Activated CD8-positive, alpha-beta memory T cell treated with anti-CD3 and anti-CD28 coated beads, Interleukin-2, amount 50 U/mL, for 1 hour (primary cell): ENCODE measurements around the gene LPAR1.

Experiments used
- DNase-seq: peaks from one replicate; pipeline ENCODE4 v3.0.0-alpha.2; 2020; ENCODE audit errors: extremely low read depth

LPAR1 gene

DNA sequence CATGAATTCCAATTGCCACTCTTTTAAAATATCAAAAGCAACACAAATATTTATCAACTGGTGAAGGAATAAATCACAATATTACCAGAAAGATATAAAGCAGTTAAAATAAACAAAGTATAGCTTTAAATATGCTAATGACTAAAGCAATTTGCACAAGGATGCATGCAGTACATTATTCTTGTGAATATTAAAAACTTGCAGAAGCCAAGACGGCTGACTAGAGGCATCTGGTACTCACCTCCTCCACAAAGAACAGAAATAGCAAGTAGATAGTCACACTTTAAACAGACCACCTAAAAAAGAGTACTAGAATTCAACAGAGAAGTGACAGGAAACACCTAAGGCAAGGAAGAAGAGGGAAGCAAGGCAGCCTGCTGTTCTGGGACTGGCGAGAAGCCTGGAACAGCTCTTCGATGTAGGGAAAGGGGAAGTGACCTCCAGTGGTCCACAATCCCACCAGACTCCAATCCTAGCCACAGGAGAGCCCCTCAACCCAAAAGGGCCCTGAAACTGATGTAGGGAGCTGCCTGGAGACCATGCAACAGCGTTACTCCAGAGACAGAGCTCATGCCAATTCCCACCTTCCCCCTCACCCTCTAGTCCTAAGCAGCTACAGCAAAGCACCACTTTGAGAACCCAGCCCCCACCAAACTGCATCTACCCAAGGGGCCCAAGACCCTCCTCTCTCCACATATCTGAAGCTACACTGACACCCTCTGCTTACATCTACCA, 86.3 kb downstream of the LPAR1 start:
- DNase-seq, result no peak

DNA sequence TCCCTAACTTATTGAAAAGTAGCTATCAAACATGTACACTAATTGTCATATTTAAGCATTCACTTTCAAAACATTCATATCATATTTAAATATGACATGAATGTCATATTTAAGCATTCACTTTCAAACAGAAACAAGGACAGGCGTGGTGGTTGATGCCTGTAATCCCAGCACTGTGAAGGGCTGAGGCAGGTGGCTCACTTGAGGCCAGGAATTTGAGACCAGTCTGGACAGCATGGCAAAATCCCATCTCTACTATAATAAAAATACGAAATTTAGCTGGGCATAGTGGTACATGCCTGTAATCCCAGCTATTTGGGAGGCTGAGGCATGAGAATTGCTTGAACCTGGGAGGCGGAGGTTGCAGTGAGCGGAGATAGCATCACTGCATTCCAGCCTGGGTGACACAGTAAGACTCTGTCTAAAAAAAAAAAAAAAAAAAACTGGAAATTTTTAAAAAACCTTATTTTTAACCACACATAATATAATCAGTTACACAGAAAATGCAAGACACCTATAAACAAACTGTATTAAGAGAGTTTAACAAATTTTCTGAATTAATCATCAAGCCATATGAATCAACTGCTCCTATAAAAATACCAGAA, 88.1 kb downstream of the LPAR1 start:
- no peak for DNase-seq

DNA sequence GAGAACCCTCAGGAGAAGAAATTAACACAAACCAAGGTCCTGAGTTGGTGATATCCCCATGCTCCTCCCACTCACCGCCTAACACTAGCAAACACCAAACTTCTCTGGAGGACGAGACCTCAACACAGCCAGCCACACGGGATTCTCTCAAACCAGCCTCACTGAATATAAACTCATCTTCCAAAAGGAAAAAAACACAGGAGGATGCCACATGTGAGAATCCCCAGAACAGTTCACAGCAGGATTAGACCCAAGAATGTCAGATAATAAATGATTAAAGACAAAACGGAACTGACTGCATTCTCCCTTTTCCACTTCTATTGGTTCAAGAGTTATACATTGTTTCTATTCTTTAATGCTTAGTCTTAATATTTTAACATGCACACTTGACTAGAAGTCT, 89.2 kb downstream of the LPAR1 start:
- DNase-seq, result no peak

DNA sequence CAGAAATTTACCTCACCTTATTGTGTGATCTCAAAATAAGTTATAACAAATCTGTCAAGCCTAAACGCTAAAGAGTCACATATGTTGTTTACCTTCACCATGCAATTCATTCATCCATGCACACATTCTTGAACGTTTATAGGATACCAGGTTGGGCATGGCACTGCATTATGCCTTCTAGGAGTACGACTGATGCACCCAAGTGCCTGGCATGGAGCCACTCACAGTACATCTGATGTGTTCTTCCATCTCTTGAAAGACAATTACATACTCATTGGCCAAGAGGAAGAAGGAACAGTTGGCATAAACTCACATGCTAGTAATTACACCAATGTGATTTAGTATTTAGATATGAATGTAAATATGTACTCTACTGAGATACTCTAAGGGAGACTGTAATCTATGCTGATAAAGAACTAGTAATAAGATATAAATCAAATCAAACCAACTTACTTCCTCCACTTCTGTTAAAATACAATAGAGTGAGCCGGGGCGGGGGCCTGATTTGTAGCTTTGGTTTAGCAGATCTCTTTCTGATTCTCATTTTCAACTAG, 90.7 kb downstream of the LPAR1 start:
- no peak for DNase-seq

DNA sequence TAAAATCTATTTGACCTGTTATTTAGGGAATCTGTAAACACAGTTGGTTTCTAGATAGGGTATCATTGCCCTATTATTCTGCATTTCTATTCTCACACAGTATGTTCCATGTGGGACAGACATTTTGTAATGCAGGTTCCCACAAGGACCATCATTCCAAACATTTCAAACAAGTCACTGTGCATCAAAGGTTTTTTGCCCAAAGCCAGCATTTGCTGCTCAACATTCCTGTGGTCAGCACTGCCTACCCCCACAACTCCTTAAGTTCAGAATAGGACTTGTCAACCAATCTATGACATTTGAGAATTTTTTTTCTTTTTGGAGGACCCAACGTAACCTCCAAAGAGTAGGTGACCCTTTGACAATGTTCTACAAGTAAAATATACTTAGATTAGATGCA, 95.7 kb downstream of the LPAR1 start:
- DNase-seq, result no peak

DNA sequence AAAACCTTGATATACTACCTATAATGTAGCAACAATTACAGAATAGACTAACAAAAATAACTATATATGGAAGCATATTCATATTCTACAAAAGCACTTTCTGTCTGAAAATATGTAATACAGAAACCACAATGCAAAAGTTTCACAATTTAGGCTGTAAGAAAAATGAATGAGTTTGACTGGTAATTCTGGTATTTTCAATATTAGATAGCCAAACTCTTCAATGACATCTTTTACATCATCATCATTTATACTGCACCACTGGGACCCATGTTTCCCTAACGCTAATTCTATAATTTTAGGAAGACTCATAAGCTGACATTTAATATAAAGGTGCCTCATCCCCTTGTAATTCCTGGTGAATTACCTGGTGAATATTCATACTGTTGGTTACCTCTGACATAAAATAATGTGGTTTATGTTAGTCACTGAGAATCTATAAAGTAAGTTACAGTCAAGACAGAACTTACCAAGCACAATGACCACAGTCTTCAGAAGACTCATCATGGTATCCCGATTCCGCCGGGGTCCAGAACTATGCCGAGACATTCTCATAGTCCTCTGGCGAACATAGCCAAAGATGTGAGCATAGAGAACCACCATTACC, 97.2 kb downstream of the LPAR1 start:
- no peak for DNase-seq

DNA sequence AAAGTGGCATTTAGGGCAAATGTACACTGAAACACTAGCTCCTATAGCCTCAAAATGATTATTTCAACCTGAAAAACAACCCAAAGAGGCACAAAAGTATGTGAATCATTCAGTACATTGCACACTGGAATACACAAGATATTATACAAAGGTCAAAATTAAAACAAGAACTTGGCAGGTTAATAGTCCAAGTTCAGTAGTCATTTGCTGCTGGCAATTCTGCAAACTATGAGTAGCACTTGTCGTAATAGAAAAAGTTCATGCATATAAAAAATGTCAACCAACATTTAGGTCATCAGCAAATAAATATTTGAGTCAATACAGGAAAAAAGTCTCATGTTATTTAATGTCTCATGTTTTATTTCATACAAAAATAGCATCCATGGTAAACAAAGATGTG, 98.7 kb downstream of the LPAR1 start:
- DNase-seq, result no peak

DNA sequence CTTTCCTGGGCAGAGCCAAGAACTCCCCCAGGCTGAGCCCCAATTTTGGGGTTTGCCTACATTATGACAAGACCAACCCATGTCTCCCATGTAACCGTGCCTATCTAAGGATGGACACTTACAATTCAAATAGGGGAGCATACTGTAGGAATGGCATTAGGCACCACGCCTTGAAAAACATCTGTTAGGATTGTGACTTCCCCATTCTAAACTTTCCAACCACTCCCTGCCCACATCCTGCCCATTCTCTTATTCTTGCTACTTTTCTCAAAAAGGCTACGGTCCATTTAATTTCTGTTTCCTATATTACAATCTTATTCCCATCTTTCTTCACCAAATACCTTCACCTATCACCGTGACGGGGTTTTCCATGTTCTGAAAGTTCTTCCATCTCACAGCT, 99.2 kb downstream of the LPAR1 start:
- DNase-seq, result no peak

DNA sequence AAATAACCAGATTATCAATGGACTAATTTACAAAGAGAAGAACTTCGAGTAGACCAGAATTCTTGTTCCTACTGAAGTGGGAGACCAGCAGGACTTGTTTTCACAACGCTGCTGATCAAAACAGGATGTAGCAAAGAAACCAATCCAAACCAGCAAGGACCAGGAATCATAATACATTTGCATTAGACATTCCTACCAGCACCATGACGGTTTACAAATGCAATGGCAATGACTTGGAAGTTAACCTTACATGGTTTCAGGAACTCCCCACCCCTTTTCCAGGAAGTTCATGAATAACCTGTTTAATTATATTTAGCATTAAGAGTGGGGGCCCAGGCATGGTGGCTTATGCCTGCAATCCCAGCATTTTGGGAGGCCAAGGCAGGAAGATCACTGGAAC, 100.0 kb downstream of the LPAR1 start:
- no peak for DNase-seq

DNA sequence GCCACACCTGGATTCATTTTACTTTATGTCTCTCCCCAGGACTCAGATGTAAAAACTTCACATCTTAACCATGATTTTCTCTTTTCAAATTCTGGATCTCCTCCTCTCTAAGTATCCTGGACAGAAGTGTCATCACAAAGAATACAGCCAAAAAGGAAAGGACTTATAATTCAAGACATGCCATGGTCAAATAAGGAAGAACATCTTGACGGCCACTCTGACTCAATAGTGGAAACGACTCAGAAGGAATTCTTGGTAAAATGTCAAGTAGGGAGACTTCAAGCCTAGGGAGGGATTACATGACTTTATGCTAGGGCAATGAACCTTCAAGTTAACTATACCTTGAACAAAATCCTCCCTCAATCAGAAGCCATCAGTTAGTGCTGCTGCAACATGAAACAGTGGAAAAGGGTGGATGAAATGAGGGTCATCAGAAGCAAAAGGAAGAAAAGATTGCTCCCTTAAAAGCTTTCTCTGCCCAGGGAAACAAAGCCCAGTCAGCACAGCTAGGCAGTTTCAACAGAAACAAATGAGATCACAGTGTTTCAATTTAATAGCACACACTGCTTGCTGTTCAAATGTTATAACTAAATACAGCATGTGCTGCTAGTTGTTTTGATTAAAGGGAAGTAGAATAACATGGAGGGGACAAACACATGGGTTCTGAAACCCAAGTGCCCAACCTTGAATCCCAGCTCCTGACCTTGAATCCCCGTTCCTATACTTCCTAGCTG, 101.4 kb downstream of the LPAR1 start:
- no peak for DNase-seq

DNA sequence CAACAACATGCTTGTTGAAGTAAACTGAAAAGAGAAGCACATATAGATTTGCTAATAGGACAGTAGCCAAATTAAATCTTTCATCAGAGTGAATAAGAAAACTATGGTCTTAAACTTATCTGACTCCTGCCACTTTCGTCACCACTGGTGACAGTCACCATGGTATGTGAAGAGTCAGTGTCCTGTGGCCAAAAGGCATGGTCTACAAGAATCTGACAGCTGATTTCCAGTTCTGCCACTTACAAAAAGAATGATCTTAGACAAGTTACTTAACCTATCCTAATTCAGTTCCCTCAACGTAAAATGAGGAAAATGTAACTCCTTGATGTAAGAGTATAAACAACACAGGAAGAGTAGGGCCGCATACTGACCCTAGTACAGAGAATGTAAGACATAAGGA, 102.0 kb downstream of the LPAR1 start:
- DNase-seq, result no peak

DNA sequence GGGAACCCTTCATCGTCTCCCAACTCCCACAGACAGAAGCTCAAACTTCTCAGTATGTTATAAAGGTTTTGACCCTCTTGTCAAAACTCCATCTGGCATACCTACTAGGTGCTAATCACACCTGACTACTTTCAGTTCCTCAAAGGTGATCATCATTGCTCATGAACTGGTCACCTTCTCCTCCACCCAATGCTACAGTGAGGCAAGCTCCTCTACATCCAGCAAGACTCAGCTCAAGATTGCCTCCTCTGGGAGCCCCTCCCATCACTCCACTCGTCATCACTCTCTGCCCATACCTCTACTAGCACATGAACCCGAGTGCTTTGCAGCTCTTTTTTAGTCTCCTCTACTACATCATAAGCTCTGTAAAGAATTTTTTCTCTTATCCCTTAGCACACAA, 102.4 kb downstream of the LPAR1 start:
- no peak for DNase-seq

DNA sequence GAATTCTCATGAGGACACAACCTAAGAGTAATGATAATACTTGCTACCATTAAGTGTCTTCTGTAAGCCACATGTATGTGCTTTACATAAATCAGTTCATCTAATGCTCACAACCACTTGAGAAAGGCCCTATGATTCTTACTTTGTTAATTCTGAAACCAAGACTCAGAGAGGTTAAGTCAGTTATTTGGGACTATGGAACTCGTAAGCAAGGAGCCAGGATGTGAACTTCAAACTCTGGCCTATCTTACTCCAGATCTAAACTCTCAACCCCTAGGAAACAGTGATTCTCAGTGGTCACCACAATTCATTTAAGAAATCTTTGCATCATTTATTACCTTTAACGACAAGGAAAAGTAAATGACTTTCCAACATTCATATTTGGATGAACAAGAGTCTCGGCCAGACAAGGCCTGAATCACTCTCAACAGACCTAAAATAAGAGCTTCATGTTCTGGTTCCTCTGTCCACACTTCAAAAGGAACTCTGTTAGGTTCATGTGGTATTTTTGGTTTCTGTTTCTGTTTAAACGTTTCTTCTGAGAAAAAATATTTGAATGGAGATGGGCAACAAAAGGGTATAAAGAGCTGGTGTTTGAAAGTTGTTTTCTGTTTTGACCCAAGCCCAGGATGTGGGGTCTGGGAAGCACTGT, 104.8 kb downstream of the LPAR1 start:
- DNase-seq, result no peak

DNA sequence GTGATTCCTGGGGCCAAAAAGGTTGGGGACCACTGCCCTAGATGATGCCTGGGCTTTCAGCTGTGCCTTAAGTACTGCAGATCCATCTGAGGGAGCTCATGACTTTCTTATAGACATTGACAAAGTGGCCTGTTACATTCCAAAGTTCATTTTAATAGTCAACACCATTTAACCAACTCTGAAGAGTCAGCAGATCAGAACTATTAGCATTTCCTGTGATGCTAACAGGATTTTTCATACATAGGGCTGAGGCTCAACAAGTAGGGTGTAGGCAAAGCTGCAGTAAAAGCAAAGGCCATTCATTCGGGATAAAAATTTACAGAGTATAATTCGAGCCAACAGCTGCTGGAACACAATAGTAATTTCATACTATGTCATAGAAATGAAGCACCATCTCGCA, 105.4 kb downstream of the LPAR1 start:
- no peak for DNase-seq

DNA sequence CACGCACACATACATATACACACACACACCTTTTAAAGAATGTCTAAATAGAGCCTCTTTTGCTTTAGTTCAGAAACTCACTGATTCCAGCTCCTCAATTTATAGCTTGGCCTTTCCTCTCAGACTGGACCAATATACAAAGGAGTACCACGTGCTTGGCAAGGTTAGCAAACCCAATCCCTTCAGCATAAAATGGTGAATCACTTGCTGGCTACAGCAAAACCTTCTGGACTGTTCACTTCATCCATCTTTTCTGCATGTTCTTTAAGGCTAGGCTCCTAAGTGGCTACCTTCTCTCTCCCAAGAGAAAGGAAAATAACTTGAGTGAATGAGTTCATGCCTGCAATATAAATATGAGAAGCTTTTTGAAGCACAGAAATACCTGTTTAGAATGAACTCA, 109.7 kb downstream of the LPAR1 start:
- no peak for DNase-seq

DNA sequence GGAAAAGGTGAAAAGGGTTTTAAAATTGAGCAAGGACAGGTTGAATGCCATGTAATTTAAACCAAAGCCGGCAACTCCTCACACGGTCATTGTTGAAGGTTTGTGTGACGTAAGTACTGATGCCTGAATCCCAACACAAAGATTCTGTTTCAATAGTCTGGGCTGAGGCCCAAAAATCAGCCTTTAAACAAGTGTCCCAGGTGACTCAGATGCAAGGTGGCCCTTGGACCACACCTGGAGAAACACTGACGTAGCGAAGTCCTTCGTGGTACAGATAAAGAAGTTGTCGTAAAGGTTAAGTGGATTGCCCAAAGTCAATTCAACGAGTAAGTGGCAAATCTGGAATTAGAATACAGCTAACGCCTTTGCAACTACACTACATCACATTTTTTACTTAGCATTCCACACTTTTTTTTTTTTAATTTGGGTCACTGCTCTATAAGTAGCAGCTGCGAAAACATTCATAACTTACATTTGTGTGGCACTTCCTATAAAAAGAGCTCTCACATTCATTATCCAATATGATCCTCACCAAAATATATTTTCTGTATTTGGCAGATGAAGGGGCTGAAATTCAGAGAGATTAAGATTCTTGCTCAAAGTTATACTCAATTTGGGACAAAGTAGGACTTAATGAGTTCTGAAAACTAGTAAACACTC, 111.3 kb downstream of the LPAR1 start:
- no peak for DNase-seq

DNA sequence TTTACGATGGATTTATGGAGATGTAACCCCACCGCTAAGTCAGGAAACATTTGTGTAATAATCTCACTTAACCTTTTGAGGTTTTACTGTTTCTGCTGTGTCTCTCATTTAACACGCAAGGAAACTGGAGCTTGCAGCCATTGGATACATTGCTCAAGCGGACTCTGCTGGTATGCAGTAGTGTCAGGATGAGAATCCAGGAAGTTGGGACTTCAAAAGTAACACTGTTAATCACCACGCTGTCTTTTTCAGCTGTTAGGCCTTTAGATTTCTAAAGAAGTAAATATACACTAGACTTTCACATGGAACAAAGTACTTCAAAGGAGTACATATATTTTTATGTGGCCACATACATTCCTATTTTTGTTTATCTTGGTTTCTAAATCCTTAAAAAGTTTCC, 114.7 kb downstream of the LPAR1 start:
- DNase-seq, result no peak

DNA sequence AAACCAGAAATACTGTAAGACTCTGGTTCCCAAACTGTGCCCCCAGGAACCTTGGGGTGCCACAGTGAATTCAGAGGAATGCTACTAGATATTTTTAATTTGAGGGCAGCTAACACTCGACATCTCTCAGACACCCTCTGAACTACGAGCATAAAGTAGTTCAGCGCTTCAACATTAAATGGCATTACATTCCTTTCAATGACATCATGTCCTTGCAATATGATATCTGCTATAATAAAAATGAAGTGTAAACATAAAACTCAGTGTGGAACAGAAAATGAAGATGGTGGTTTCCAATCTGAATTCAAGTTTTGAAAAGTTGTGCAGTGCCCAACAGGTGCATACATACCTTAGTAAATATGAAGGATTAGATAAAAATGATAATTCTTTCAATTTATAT, 116.1 kb downstream of the LPAR1 start:
- no peak for DNase-seq

DNA sequence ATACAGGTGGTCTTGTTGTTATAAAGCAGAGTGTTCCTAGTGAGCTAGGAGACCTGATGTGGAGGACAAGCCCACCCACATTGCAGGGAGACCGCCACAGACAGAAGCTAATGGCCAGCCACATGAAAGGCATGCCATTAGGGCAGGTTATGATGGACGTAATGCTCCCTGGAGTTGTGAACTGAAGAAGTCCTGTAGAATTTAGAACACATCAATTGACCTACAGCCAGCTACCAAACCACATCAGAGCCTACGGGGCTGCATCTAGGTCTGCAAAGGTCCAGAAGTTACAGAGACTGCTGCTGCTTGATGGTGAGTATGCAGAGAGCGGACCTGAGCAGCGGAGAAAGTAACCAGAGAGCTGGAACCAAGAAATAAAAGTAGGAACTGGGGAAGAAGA, 116.6 kb downstream of the LPAR1 start:
- no peak for DNase-seq

DNA sequence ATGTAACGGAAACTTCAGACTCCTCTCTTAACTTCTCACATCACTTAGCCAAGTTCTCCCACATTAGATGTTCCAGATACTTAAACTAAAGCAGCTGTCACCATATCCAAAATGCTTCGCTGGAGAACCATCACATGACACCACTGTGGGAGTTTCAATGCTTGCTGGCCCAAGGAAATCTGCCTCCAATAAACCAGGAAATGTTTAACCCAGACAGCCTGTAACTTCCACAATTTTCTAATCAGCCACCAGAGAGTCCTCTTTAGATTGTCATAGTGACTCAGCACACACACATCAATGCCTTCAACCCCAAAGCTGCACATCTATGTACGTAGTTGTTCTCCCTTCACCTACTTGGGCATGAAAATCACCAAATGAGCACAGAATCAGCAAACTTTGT, 118.7 kb downstream of the LPAR1 start:
- no peak for DNase-seq

DNA sequence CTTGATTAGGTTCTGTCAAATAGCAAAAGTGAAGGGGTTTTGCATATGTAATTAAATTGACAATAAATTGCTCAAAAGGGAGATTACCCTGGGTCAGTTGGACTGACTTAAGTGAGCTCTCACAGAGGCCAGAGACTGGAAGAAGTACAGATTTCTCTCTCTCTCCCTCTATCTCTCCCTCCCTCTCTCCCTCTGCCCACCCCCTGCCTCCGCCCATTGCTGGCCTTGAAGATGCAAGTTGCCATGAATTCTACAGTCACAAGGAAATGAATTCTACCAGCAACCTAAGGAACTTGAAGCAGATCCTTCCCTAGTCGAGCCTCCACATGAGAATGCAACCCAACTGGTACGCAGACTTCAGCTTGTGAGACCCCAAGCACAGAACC, 119.2 kb downstream of the LPAR1 start:
- DNase-seq, result no peak
